Myocyte (in vitro differentiated cells): Measurements from ENCODE around the gene DAO. TPM values are rescaled to one million over a fixed set of nuclear protein-coding genes. Genes with fewer than 3 reads are reported as not detected.
"Not testable (repeated sequence)": the region's sequence is repeated elsewhere in the genome, so short reads cannot be mapped to it uniquely, and the experiment has no call there.

Source experiments
- DNase-seq: peaks from one replicate; pipeline ENCODE4 v3.0.0-alpha.2; 2012; ENCODE audit warnings: low read depth
- total RNA-seq: library from RNA; depleted of rRNA; stranded (reverse); fragments of >200 nt; gene quantifications from 2 replicates; pipeline ENCODE4 v1.2.3, GENCODE V29; 2014

The DAO gene
- total RNA-seq, 1 donor from 2014 or later: not detected

DNA sequence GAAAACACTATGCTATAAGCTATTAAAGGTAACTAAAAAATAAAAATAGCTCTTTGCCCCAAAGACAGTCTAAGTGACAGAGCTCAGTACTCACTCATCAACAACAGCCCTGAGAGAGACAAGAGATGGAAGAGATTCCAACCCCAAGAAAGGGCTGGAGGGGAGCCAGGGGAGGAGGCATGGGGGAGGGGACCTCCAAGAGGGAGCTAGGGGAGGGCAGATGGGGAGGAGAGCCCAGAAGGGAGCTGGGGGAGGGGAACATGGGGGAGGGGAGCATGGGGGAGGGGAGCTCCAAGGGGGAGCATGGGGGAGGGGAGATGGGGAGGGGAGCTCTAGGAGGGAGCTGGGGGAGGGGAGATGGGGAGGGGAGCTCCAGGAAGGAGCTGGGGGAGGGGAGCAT is 30.2 kb upstream of the DAO start:
- DNase-seq: no peak

DNA sequence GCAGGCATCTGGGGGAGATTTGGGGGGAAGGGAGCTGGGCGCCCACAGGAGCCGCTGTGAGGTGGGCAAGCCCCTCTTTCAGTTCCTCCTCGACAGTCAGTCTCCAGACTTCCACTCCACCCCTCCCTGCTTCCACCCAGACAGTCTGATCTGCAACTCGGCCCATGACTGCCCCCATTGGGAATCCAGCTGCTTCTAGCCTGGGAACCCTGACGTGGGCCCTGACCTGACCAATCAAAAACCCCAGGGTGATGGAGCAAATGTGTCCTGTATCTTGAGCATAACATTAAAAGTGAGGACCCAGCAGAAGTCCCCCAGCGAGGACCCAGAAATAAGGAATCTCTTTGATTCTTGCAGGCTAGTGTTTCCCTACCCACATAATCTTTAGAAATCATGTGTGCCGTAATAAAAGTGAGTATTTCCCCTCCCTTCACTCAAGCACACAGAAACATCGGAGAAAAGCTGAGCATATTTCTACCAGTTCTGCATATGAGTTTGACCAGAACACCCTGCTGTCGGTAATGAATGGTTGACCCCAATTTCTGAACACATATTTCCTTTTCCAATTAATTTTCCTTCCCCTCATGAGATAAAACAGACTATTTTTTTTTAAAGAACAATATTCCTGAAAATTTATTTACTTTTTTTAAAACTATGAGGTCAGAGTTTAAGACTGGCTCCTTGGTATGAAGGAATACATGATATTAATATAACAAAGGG is 28.9 kb upstream of the DAO start:
- DNase-seq: peak; percentile 86

DNA sequence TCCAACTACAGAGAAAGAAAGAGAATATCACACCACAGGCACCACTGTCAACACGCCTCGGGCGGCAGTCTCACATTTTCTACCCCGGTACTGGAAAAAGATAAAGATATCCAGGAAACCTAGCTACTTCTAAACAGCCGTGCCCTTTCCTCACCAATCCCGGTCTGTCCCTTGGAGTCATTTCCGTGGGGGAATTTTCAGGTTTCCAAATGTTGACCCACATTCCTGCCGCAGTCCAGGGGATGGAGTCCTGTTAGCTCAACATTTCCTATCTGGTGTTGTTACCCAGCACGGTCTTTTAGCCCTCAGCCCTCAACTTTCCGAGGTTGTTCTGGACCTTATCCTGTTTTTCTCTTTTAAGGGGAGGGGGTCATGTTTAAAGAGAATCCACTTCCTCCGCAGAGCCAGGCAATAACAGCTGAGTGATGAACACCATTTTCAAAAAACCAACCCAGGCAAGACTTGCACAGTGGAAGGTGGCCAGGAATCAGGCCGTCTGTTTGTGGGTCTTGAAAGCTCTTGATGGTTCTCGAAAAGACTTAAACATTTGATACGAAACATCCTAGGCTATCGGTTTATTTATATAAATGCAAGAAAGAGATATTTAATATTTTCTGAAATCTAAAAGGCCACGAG is 27.1 kb upstream of the DAO start:
- DNase-seq: no peak

DNA sequence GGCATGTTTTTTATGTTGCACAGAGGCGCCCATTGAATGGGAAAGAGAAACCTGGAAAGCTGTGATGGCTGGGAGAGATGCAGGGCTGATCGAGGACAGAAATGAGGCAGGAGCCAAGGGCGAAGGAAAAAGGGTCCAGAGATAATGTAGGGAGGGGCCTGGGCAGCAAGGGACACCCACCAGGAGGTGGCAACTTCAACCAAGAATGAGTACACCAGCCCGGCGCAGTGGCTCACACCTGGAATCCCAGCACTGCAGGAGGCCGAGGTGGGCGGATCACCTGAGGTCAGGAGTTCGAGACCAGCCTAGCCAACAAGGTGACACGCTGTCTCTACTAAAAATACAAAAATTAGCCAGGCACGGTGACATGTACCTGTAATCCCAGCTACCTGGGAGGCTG is 26.5 kb upstream of the DAO start:
- no peak for DNase-seq

DNA sequence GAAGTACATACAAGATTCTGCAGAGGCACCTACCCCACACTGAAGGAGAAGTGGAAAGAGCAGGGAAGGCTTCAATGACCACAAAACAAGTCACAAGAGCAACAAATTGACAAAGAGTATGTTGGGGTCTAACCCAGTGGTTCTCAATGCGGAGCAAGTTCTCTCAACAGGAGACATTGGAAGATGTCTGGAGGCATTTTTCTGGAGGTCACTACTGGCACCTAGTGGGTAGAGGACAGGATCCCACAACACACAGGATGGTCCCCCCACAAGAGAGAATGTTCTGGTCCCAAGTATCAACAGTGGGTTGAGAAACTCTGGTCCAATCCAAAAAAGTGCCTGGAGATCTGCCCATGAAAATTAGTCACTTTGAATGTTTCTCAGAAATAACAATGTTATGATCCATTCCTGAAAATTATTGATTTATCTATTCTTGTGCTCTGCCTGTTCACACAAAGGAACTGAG is 25.9 kb upstream of the DAO start:
- peak; percentile 79 for DNase-seq

DNA sequence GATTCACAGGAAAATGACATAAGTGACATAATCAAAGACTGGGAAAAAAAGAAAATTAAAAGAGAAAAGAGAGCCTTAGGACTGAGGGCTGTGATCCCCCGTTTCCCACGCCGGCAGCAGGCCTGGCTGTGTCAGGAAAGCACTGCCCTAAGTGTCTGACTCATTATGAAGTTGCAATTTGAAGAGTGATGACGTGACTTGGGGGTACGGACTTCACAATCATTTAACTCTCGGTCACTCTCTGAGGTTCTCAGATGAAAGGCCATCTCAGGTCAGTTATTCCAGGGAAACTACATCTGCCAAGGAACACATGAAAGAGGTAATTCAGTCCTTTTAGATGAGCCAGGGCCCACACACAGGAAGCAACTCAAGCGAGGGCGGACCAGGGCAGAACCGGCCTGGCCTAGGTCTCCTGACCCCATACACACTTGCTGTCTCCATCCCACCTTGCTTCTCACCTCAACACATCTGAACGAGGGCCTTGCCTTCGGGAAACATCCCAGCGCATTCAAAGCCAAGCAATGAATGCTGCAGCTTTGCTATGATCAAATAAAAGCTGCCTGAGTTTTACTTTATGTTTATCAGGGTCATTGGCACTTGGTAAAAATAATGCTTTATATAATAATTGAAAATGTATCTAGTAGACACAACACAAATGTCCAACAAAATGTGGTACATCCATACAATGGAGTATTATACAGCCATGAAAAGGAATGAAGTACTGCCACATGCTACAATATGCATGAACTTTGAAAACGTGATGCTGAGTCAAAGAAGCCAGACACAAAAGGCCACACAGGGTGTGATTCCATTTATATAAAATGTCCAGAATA is 25.2 kb upstream of the DAO start:
- DNase-seq: peak; percentile 92

DNA sequence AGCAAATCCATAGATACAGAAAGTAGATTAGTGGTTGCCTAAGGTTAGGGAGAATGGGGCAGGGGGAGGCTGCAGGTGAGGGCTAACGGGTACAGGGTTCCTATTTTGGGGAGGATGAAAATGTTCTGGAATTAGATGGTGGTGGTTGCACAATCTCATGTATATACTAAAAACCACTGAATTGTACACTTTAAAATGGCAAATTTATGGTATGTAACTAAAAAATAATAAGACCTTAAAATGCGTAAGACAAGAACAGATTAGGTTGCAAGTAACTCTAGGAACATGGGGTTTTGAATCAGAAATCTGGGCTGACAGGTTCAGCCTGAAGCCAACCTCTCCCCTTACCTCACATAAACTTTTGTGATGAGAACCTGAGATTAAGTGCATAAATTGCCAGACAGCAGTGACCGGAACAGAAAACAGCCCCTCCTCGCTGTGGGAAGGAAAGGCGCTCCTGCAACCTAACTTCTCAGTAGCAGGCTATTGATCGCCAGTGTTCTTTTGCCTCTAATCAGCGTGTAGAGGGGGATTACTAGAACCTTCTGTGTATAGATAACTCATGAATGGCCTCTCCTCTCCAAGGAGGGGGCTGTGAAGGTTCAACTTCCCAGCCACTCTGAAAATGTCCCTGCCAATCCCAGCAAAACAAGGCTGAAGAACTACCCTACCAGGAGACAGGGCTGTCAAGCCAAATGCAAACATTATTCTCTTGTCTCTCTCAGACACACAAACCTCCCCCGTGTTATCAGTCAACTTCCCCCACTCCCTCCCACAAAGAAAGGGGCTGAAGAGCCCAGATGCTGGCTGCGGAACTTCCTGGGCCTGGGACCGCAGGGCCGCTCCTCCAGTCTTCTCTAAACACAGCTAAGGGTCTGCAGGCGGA is 24.4 kb upstream of the DAO start:
- DNase-seq: no peak

DNA sequence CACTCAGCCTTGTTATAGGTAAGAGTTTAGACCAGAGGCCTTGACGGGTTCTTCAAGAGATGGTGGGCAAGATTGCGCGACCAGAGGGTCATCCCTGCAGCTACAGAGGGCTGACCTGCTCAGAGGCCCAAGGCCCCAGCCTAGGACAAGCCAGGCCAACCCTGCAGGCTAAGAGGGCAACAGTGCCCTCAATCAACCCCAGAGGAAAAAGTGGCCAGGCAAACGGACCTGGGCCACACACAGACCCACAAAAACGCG is 23.8 kb upstream of the DAO start:
- no peak for DNase-seq

DNA sequence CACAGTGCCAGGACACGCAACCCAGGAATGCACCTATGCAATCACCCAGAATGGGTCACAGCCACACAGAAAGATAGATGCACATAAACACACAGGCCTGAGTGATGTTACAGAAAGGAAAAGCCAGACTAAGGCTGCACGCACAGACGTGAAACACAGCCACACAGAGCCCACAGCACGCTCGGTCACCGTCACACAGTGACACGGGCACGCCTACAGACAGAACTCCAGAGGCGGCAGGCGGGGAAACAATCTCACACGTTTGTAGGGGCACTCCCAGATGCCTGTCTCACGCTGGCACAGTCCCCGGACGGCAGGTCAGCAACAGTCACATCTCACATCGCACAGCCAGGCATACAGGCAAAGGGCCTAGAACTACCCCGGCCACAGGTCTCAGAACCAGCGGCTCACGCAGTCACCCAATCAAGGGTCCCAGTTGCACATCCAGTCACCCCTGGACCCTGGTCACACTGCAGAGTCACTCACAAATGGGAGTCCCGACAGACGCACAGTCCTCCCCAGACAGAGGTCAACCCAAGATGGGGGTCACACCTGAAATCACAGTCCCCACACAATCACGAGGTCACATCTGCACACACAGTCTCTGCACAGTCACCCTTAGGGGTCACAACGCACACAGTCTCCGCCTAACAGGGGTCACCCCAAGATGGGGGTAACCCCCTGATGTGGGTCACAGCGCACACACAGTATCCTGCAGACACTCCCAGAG is 23.3 kb upstream of the DAO start:
- peak; percentile 74 for DNase-seq

DNA sequence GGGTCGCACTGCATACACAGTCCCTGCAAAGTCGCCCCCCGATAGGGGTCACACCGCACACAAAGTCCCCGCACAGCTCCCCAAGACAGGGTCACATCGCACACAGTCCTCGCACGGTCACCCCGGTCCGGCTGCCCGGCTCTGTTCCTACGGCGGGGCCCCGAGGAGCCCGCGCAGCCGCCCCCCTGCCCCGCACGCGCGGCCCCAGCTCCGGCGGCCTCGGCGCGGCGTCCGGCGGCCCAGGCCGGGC is 22.8 kb upstream of the DAO start:
- DNase-seq: no peak

DNA sequence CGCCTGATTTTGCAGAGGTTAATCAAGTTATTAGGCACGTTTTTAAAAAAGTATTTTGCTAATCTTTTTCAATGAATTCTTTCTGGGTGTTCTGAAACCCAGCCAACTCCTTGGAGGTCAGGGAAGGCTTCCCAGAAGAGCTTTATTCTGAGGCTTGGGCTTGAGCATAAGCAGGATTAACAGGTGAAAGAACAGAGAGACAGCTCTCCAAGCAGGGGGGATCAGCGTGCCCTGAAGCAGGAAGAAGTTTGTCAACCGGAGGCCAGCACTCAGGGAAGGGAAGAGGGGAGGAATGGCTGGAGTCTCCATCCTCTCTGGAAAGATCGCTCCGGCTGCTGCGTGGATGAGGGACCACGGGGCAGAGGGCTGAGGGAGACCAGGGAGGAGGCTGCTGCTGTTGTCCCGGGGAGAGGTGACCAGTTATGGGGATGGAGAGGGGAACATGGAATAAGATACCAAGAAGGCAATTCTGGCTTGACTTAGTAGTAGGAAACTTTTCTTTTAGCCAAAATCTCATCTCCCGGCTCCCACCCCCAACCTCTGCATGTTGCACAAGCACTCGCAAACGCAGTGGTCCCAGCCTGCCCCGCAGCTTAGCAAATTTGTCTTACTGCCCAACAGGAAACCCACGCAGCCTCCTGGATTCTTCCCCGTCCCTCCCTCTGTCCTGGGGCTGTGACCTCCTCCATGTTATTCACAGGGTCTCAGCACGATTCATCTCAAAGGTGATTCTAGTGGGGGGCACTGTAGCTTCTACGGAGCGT is 21.4 kb upstream of the DAO start:
- no peak for DNase-seq

DNA sequence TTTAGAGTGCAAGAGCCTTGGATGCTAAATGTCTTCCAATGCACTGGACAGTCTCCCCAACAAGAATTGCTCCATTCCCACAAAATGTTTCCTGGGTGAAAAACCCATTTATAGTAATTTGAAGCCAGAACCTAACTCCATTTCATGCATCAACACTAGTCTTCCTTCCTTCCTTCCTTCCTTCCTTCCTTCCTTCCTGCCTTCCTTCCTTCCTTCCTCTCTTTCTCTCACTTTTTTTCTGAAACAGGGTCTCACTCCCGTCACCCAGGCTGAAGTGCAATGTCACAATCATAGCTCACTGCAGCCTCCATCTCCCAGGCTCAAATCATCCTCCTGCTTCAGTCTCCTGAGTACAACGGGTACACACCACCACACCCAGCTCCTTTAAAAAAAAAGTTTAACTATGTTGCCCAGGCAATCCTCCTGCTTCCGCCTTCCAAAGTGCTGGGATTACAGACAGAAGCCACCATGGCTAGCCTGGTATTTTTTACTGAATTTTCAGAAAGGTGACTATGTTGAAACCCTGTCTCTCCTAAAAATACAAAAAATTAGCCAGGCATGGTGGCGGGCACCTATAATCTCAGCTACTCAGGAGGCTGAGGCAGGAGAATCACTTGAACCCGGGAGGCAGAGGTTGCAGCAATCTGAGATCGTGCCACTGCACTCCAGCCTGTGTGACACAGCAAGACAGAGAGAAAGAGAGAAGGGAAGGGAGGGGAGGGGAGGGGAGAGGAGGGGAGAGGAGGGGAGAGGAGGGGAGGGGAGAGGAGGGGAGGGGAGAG is 20.6 kb upstream of the DAO start:
- not testable (repeated sequence) for DNase-seq

DNA sequence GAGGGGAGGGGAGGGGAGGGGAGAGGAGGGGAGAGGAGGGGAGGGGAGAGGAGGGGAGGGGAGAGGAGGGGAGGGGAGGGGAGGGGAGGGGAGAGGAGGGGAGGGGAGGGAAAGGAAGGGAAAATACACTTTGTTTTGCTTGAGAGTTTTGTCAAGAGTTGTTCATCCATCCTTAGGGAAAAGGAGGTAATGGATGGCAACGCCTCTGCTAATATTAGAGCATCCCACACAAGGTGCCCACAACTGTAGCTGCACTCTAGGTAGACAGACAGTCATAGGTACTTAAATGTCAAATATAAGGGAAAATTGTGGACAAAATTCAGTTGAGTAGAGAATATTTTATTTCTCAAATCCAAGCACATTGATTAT is 20.0 kb upstream of the DAO start:
- DNase-seq: no peak

DNA sequence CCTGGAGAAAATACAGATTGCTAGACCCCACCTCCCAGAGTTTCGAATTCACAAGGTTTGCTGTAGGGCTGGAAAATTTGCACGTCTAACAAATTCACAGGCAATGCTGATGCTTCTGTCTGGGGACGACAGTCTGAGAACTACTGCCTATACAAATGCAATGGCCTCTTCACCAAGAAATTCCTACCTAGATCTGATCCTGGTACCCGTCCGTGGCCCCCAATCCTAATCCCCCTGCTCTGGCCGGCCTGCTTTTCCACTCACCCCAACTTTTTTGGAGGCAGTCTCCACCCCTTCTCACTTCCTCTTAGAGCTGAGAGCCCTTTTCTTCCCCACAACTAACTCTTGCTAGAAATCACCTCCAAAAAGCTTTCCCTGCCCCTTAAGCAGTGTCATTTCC is 19.4 kb upstream of the DAO start:
- DNase-seq: no peak

DNA sequence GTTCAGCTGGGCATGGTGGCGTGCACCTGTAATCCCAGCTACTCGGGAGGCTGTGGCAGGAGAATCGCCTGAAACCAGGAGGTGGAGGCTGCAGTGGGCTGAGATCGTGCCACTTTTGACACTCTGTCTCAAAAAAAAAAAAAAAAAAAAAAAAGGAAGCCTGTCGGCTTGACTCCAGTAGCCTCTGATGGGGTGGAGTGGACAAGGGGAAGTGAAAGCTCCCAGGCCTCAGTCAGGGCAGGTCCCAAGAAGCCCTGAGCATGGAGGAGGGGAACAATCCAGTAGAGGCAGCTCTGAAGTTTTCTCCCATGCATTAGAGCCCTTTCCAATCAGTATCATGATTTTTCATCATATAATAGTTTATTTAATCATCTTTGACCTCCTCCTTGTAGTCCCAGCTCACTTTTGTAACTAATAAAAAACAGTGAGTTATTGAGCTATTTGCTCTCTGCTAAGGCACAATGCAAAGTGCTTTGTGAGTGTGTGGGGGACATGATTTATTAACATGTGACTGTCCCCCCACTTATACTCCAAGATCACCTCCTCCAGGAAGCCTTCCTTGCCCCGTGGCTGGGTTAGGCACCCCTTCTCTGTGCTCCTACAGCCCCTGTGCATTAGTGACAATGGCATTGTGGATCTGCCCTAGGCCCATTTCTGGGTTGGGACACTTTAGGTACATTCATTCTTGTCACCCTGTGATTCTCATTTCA is 17.9 kb upstream of the DAO start:
- DNase-seq: no peak

DNA sequence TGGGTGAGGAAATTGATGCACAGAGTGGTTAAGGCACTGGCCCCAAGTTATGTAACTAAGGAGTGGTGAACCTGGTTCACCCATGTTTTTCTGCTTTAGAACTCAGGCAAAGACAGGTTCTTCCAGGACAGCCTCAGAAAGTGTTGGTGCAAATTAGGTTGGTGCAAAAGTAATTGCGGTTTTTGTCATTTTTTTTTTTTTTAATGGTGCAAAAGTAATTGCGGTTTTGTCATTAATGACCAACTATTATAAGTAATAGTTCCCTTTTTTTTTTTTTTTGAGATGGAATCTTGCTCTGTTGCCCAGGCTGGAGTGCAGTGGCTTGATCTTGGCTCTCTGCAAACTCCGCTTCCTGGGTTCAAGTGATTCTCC is 17.3 kb upstream of the DAO start:
- DNase-seq: no peak

DNA sequence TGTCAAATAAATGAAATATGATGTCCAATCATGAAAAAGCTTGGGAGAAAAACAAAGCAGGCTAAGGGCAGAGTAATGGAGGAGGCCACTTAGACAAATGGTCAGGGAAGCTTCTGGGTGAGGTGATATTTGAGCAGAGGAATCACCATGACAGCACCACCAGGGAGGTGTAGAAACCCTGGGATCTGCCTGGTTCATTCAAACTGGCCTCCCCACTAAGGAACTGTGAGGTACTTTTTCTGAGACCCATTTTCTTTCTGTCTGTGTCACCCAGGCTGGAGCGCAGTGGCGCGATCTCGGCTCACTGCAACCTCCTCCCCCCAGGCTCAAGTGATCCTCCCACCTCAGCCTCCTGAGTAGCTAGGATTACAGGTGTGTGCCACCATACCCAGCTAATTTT is 14.7 kb upstream of the DAO start:
- no peak for DNase-seq

DNA sequence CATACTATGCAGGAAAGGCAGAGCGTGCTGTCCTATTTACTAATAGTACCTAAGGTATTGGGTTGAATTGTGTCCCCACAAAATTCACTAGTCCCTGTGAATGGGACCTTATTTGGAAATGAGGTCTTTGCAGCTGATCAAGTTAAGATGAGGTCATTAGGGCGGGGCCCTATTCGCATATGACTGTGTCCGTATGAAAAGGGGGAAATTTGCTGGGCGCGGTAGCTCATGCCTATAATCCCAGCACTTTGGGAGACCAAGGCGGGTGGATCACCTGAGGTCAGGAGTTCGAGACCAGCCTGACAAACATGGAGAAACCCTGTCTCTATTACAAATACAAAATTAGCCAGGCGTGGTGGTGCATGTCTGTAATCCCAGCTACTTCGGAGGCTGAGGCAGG is 13.8 kb upstream of the DAO start:
- not testable (repeated sequence) for DNase-seq

DNA sequence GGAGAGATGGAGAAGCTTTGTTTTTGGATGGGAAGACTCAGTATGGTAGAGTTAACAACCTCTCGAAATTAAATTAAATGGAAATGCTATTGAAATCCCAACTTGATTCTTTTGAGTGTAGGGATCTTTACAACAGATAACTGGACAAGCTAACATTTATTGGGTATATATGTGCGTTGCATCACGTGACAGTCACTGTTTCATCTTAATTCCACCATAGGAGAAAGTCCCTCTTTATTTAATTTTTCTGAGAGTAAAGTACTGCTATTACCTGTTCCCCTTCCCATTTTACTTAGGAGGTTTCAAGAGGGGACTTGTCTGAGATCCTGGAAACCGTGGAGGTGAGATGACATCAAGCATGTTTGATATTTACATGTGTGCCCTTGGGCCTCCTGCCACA is 11.1 kb upstream of the DAO start:
- no peak for DNase-seq
